Stomach (tissue), 9 donors: ENCODE results near the gene SPTSSA. TPM values are rescaled to one million over a fixed set of nuclear protein-coding genes. Genes with fewer than 3 reads are reported as not detected.

ENCODE experiments used
- DNase-seq, 2 donors: peaks; one replicate each; pipeline versions ENCODE4 v3.0.0 to v3.0.0-alpha.2; 2013 to 2019
- H3K27ac ChIP-seq, 5 donors: fragments of 200-600 bp in 4 of 5; sonication (generic) in 4 of 5; one replicate each; pipeline ENCODE4 v1.5.1; 2013 to 2019; ENCODE audit warnings: mild to moderate bottlenecking in 1 of 5, moderate library complexity in 1 of 5
- H3K27me3 ChIP-seq, 3 donors: fragments of 200-600 bp; sonication (generic); one replicate each; pipeline ENCODE4 v1.5.1; 2017 to 2019; ENCODE audit warnings: mixed run types in 1 of 3
- H3K36me3 ChIP-seq, 4 donors: fragments of 200-600 bp; sonication (generic); 1 replicate in 3 of 4; 2 replicates in 1 of 4; pipeline ENCODE4 v1.5.1; 2016 to 2019
- H3K4me1 ChIP-seq, 4 donors: fragments of 200-600 bp; sonication (generic); one replicate each; pipeline ENCODE4 v1.5.1; 2016 to 2019
- H3K4me3 ChIP-seq, 4 donors: fragments of 200-600 bp; sonication (generic) in 3 of 4; one replicate each; pipeline ENCODE4 v1.5.1; 2016 to 2019; ENCODE audit warnings: mild to moderate bottlenecking in 1 of 4
- H3K9me3 ChIP-seq, 4 donors: fragments of 200-600 bp; sonication (generic); one replicate each; pipeline ENCODE4 v1.5.1; 2016 to 2019
- CTCF ChIP-seq, 7 experiments: fragments of 450-650 bp in 4 of 7; fragments of 200-600 bp in 3 of 7; sonication (generic) in 3 of 7; IDR thresholded peaks; one replicate each; pipeline ENCODE4 v1.5.1; 2016 to 2019; ENCODE audit warnings: antibody characterized with exemption in 7 of 7, control low read depth in 2 of 7, mild to moderate bottlenecking in 1 of 7
- EP300 ChIP-seq: sonication (generic); formaldehyde crosslinking; IDR thresholded peaks from one replicate; pipeline ENCODE4 v1.6.1; 2017; ENCODE audit warnings: antibody characterized with exemption
- POLR2A ChIP-seq, 4 donors: fragments of 450-650 bp; IDR thresholded peaks; one replicate each; pipeline ENCODE4 v1.6.1; 2016; ENCODE audit warnings: antibody characterized with exemption in 4 of 4, control low read depth in 2 of 4, mild to moderate bottlenecking in 1 of 4, moderate library complexity in 1 of 4
- POLR2AphosphoS5 ChIP-seq, 3 donors: sonication (generic); formaldehyde crosslinking; IDR thresholded peaks; one replicate each; pipeline ENCODE4 v1.6.1; 2016; ENCODE audit warnings: antibody characterized with exemption in 3 of 3
- WGBS, 5 donors: extraction: QIAGEN DNeasy Blood & Tissue Kit in 3 of 5; methylation state at CpG; one replicate each; pipeline versions ENCODE4 v1.1.5 to v1.1.7; 2013 to 2018; 5-methylcytosine and 5-hydroxymethylcytosine counted together
- intact Hi-C: fragments of 100-400 bp; cut with DNase I; formaldehyde crosslinking; loops from one replicate; pipeline ENCODE4 v1.15.1; 2023; ENCODE audit warnings: low total_unique reads
- polyA plus RNA-seq, 3 donors: library from polyadenylated mRNA; stranded (reverse); fragments of 200-250 nt; gene quantifications; one replicate each; pipeline ENCODE4 v1.2.3, GENCODE V29; 2013
- total RNA-seq, 5 donors: library from RNA; depleted of rRNA; stranded (reverse); fragments of >200 nt; gene quantifications; one replicate each; pipeline versions ENCODE4 v1.1.0 to v1.2.3, GENCODE V29; 2014 to 2016
- donor health status: healthy with polysubstance abuse.
- donor health status: Bipolar disorder and iron deficiency.
- donor health status: healthy.

SPTSSA gene
- total and polyA plus RNA-seq, 8 donors = 0.29 to 36.0 (median 21.7) TPM

GRCh38 chr14:34465069-34465859 lies 3.2 kb upstream of the SPTSSA start:
- TF ChIP-seq EP300 (no peak), CTCF (IDR thresholded peaks at IDR 0.05) (no peak), POLR2A (IDR thresholded peaks at IDR 0.05) (no peak), POLR2AphosphoS5 (IDR thresholded peaks at IDR 0.05) (no peak)
- H3K36me3 ChIP-seq = no peaks in the 10 kb centered on the region
- peak in 1 of 2 donors; percentile 32 for DNase-seq
- 51 to 62% (median 55%) methylated on average over 2 of the region's 2 CpGs for WGBS, 5 donors
- no peaks in the 10 kb centered on the region for H3K9me3 ChIP-seq
- H3K27ac ChIP-seq = no peak overlapping the region
- H3K4me1 ChIP-seq = peaks cover 0 to 22% (median 19%) of the 10 kb centered on the region in 4 donors
- no peaks in the 10 kb centered on the region for H3K27me3 ChIP-seq
- intact Hi-C loops = no loop called here
- H3K4me3 ChIP-seq = no peak overlapping the region

GRCh38 chr14:34463598-34463961 lies 1.5 kb upstream of the SPTSSA start:
- Histone ChIP-seq H3K9me3 (no peaks in the 10 kb centered on the region), H3K36me3 (no peaks in the 10 kb centered on the region), H3K27me3 (no peaks in the 10 kb centered on the region), H3K4me1 (peaks cover 0 to 31% (median 24%) of the 10 kb centered on the region in 4 donors), H3K4me3 (no peak overlapping the region), H3K27ac (no peak overlapping the region)
- TF ChIP-seq EP300 = no peak
- TF ChIP-seq CTCF (IDR thresholded peaks at IDR 0.05) = no peak
- TF ChIP-seq POLR2AphosphoS5 (IDR thresholded peaks at IDR 0.05) = no peak
- TF ChIP-seq POLR2A (IDR thresholded peaks at IDR 0.05) = no peak
- intact Hi-C loops = no loop called here
- DNase-seq = no peak
- WGBS, 5 donors = 73 to 88% (median 78%) methylated on average over 1 of the region's 1 CpG

- Histone ChIP-seq H3K9me3 (no peaks in the 10 kb centered on the region), H3K4me3 (peak overlapping the region; percentile 65 to 82 (median 74)), H3K27me3 (no peaks in the 10 kb centered on the region), H3K27ac (peak overlapping the region; percentile 87 to 99 (median 98)), H3K4me1 (peaks cover 0 to 31% (median 24%) of the 10 kb centered on the region in 4 donors), H3K36me3 (peaks cover 0 to 2% (median 2%) of the 10 kb centered on the region in 4 donors)
- intact Hi-C loops = no loop called here
- peak; percentile 59 to 79 for DNase-seq
- TF ChIP-seq POLR2AphosphoS5 (IDR thresholded peaks at IDR 0.05) (peak in 2 of 3 donors; percentile 2 to 16), POLR2A (IDR thresholded peaks at IDR 0.05) (no peak), CTCF (IDR thresholded peaks at IDR 0.05) (no peak)
- 0 to 1% (median 0%) methylated on average over 19 to 45 of the region's 45 CpGs for WGBS, 5 donors
These were observed 507 bp downstream of the SPTSSA start for GRCh38 chr14:34461334-34462131.

- H3K27ac ChIP-seq = peak overlapping the region in 4 of 5 donors; percentile 87 to 99 (median 94)
- intact Hi-C loops = no loop called here
- peaks cover 3 to 9% (median 8%) of the 10 kb centered on the region in 4 donors for H3K36me3 ChIP-seq
- no peaks in the 10 kb centered on the region for H3K9me3 ChIP-seq
- TF ChIP-seq EP300 (no peak), POLR2AphosphoS5 (IDR thresholded peaks at IDR 0.05) (no peak), POLR2A (IDR thresholded peaks at IDR 0.05) (no peak), CTCF (IDR thresholded peaks at IDR 0.05) (no peak)
- WGBS, 5 donors = 13 to 25% (median 22%) methylated on average over 2 of the region's 2 CpGs
- peaks cover 0 to 31% (median 24%) of the 10 kb centered on the region in 4 donors for H3K4me1 ChIP-seq
- H3K27me3 ChIP-seq = no peaks in the 10 kb centered on the region
- H3K4me3 ChIP-seq = peak overlapping the region; percentile 65 to 82 (median 74)
- peak in 1 of 2 donors; percentile 39 for DNase-seq
These were observed 1.2 kb downstream of the SPTSSA start for GRCh38 chr14:34460841-34461240.
